ENCODE data around the gene KAT8.

- no peak for TF ChIP-seq ZNF354B (CRISPR knock-in tag; IDR thresholded peaks at IDR 0.05)
- TF ChIP-seq, protein P1, sequence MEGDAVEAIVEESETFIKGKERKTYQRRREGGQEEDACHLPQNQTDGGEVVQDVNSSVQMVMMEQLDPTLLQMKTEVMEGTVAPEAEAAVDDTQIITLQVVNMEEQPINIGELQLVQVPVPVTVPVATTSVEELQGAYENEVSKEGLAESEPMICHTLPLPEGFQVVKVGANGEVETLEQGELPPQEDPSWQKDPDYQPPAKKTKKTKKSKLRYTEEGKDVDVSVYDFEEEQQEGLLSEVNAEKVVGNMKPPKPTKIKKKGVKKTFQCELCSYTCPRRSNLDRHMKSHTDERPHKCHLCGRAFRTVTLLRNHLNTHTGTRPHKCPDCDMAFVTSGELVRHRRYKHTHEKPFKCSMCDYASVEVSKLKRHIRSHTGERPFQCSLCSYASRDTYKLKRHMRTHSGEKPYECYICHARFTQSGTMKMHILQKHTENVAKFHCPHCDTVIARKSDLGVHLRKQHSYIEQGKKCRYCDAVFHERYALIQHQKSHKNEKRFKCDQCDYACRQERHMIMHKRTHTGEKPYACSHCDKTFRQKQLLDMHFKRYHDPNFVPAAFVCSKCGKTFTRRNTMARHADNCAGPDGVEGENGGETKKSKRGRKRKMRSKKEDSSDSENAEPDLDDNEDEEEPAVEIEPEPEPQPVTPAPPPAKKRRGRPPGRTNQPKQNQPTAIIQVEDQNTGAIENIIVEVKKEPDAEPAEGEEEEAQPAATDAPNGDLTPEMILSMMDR (IDR thresholded peaks at IDR 0.05 in 2 of 3, conservative IDR thresholded peaks at IDR 0.05 in 1 of 3; ENCODE audit: insufficient read depth in 2 of 3, low read depth in 1 of 3, low read length in 3 of 3): no peak
- no peak for TF ChIP-seq EP300 (IDR thresholded peaks at IDR 0.05; ENCODE audit: low read length)
- no peak for TF ChIP-seq NR2C2 (CRISPR knock-in tag; IDR thresholded peaks at IDR 0.05)
- TF ChIP-seq NR2C2 (tag; IDR thresholded peaks at IDR 0.05): no peak
- no peak for TF ChIP-seq KAT2B (IDR thresholded peaks at IDR 0.05; ENCODE audit: low read depth, low read length)
- TF ChIP-seq ZNF274 (IDR thresholded peaks at IDR 0.05; ENCODE audit: borderline replicate concordance, low read depth, low read length): no peak
- no peak for TF ChIP-seq KDM1A (IDR thresholded peaks at IDR 0.05)
- TF ChIP-seq MYC (IDR thresholded peaks at IDR 0.05; ENCODE audit: low read depth, low read length): no peak
- TF ChIP-seq MYC (CRISPR knock-in tag; IDR thresholded peaks at IDR 0.05; ENCODE audit: borderline replicate concordance, low read depth): no peak
- TF ChIP-seq POLR2A (conservative IDR thresholded peaks at IDR 0.05): no peak
- TF ChIP-seq ZNF24 (IDR thresholded peaks at IDR 0.05): no peak
- no peak for TF ChIP-seq NFYB (IDR thresholded peaks at IDR 0.05; ENCODE audit: extremely low read depth, insufficient read length)
- no peak for TF ChIP-seq BRCA1 (IDR thresholded peaks at IDR 0.05)
- TF ChIP-seq BRCA1 (CRISPR knock-in tag; IDR thresholded peaks at IDR 0.05): no peak
- TF ChIP-seq, protein P2, sequence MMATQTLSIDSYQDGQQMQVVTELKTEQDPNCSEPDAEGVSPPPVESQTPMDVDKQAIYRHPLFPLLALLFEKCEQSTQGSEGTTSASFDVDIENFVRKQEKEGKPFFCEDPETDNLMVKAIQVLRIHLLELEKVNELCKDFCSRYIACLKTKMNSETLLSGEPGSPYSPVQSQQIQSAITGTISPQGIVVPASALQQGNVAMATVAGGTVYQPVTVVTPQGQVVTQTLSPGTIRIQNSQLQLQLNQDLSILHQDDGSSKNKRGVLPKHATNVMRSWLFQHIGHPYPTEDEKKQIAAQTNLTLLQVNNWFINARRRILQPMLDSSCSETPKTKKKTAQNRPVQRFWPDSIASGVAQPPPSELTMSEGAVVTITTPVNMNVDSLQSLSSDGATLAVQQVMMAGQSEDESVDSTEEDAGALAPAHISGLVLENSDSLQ (IDR thresholded peaks at IDR 0.05): no peak
These were observed 36.6 kb upstream of the KAT8 start for GRCh38 chr16:31080756-31081419.
